ENCODE results near the gene MUC21. TPM values are rescaled to one million over a fixed set of nuclear protein-coding genes. Genes with fewer than 3 reads are reported as not detected.
A peak's percentile ranks its signal among the peaks of the same experiment; 100 is the strongest.

The MUC21 gene
- total RNA-seq, 1 experiment from 2014 or later, result not detected

DNA sequence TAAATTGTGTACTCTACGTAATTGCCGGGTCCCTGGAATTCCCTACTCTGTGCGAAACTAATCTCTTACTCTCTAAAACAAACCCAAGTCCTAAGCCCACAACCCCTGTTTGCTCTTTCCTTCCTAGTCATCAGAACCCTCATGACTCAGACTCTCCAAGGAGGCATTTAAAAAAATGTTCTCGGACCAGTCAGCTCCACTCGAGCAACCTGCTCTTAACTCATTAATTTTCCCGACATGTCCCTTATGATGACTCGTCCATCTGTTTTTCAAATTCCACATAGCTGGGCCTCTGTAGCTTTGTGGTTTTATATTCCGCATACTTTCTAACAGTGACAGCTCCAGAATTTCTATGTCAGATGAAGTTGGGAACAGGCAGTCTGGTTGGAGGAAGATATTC is 24.2 kb downstream of the MUC21 start:
- ATAC-seq, result peak; percentile 83

DNA sequence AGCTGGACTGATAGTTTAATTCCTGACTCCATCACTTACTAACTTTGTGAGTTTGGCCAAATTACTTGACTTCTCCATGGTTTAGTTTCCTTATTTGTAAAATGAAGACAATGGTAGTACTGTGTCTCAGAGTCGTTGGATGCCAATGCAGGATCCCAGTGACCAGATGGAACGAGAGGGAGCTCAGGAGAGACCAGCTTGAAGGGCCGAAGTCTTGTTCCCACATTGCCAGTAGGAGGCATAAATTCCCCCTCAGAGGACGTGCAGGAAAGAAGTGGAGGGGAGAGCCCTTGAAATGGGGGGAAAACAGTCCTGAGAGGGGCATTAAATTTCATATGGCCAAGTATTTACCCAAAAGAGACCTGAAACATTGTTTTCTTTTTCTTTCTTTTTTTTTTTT is 24.6 kb downstream of the MUC21 start:
- Histone ChIP-seq H3K79me2 (ENCODE audit: low read length) (no peaks in the 10 kb centered on the region), H3K9ac (ENCODE audit: low read length) (peak overlapping the region; percentile 7; the same call in 1 of the 2 replicates), H3K9me3 (ENCODE audit: low read length) (no peaks in the 10 kb centered on the region), H3K36me3 (ENCODE audit: low read depth, low read length) (no peaks in the 10 kb centered on the region), H2AFZ (ENCODE audit: low read length) (peak overlapping the region; percentile 8; the same call in 1 of the 2 replicates), H3K4me2 (ENCODE audit: low read length) (peak overlapping the region; percentile 47), H3K4me1 (ENCODE audit: insufficient read depth, low read length) (peaks cover 53% of the 10 kb centered on the region), H4K20me1 (ENCODE audit: low read length) (no peaks in the 10 kb centered on the region), H3K27me3 (ENCODE audit: low read length) (no peaks in the 10 kb centered on the region), H3K4me3 (ENCODE audit: low read length) (no peak overlapping the region), H3F3A (ENCODE audit: low read length, unreplicated experiment) (no peaks in the 10 kb centered on the region), H3K27ac (ENCODE audit: low read length) (peak overlapping the region; percentile 73), H3K9me2 (replicated peaks; ENCODE audit: low read length) (no peaks in the 10 kb centered on the region)
- ChIA-PET CTCF (interaction anchor here (0.6 kb wide), 1 partner anchor 70 kb away, joined by 3 read pairs; no protein-coding TSS in a partner anchor), POLR2A (ENCODE audit: unreplicated experiment) (interaction anchor here (0.7 kb wide), 1 partner anchor 30 kb away, joined by 4 read pairs; no protein-coding TSS in a partner anchor)
- ATAC-seq (no peak), DNase-seq (no peak)
- no peak for TF ChIP-seq EZH2phosphoT487 (IDR thresholded peaks at IDR 0.05; ENCODE audit: borderline replicate concordance, low read length)
- TF ChIP-seq, protein P1, sequence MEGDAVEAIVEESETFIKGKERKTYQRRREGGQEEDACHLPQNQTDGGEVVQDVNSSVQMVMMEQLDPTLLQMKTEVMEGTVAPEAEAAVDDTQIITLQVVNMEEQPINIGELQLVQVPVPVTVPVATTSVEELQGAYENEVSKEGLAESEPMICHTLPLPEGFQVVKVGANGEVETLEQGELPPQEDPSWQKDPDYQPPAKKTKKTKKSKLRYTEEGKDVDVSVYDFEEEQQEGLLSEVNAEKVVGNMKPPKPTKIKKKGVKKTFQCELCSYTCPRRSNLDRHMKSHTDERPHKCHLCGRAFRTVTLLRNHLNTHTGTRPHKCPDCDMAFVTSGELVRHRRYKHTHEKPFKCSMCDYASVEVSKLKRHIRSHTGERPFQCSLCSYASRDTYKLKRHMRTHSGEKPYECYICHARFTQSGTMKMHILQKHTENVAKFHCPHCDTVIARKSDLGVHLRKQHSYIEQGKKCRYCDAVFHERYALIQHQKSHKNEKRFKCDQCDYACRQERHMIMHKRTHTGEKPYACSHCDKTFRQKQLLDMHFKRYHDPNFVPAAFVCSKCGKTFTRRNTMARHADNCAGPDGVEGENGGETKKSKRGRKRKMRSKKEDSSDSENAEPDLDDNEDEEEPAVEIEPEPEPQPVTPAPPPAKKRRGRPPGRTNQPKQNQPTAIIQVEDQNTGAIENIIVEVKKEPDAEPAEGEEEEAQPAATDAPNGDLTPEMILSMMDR (conservative IDR thresholded peaks at IDR 0.05; ENCODE audit: low read depth, low read length), result no peak; the same call in 1 of the 2 replicates
- TF ChIP-seq EZH2 (IDR thresholded peaks at IDR 0.05; ENCODE audit: low read length, unreplicated experiment), result no peak
- no TSS peak for BruUV-seq (replicated peaks)
- intact Hi-C loops (cut with micrococcal nuclease), result no loop called here

More for the DNA sequence above, 24.2 kb downstream of the MUC21 start:
- no peaks in the 10 kb centered on the region for H3K79me2 ChIP-seq (ENCODE audit: low read length)
- no peaks in the 10 kb centered on the region for H3K9me3 ChIP-seq (ENCODE audit: low read length)
- H3K27ac ChIP-seq (ENCODE audit: low read length), result peak overlapping the region; percentile 73
- CTCF ChIA-PET, result interaction anchor here (0.6 to 0.7 kb wide), 2 partner anchors 69 to 93 kb away, joined by 3 read pairs; partner anchors contain the start of gene VARS2
- no TSS peak for BruUV-seq (replicated peaks)
- no peak overlapping the region for H3K9ac ChIP-seq (ENCODE audit: low read length)
- H3F3A ChIP-seq (ENCODE audit: low read length, unreplicated experiment), result no peaks in the 10 kb centered on the region
- POLR2A ChIA-PET (ENCODE audit: unreplicated experiment), result interaction anchor here (0.7 kb wide), 1 partner anchor 31 kb away, joined by 4 read pairs; no protein-coding TSS in a partner anchor
- peak overlapping the region; percentile 47 for H3K4me2 ChIP-seq (ENCODE audit: low read length)
- no peaks in the 10 kb centered on the region for H4K20me1 ChIP-seq (ENCODE audit: low read length)
- intact Hi-C loops (cut with micrococcal nuclease), result no loop called here
- H3K4me1 ChIP-seq (ENCODE audit: insufficient read depth, low read length), result peaks cover 53% of the 10 kb centered on the region
- H3K36me3 ChIP-seq (ENCODE audit: low read depth, low read length), result no peaks in the 10 kb centered on the region
- TF ChIP-seq, protein P1 (conservative IDR thresholded peaks at IDR 0.05; ENCODE audit: low read depth, low read length), result no peak
- no peak for TF ChIP-seq EZH2 (IDR thresholded peaks at IDR 0.05; ENCODE audit: low read length, unreplicated experiment)
- no peak for TF ChIP-seq EZH2phosphoT487 (IDR thresholded peaks at IDR 0.05; ENCODE audit: borderline replicate concordance, low read length)
- peak overlapping the region; percentile 30; the same call in 1 of the 2 replicates for H2AFZ ChIP-seq (ENCODE audit: low read length)
- peak; percentile 97 for DNase-seq
- no peaks in the 10 kb centered on the region for H3K27me3 ChIP-seq (ENCODE audit: low read length)
- no peaks in the 10 kb centered on the region for H3K9me2 ChIP-seq (replicated peaks; ENCODE audit: low read length)
- H3K4me3 ChIP-seq (ENCODE audit: low read length), result no peak overlapping the region

DNA sequence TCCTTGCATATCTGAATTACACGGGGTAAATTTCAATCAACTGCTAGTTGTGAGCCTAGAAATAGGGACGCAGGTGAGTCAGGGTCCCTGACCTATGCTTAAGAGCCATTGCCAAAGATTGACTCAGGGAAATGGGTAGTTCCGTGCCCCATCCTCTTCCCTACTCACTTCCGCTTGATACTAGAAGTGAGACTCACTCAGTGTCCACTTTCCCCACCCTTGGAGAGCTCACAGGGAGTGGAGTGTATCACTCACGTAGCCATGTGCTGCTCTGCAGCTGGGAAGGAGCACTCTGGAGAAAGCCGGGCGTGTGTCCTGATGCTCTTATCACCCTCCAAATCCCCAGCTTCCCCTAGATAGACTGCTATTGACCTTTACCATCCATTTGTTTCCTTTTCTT is 26.2 kb downstream of the MUC21 start:
- no peaks in the 10 kb centered on the region for H3K36me3 ChIP-seq (ENCODE audit: low read depth, low read length)
- H3K27ac ChIP-seq (ENCODE audit: low read length), result peak overlapping the region; percentile 91
- CTCF ChIA-PET, result no interaction called here
- ATAC-seq, result peak; percentile 77
- H3K27me3 ChIP-seq (ENCODE audit: low read length), result no peaks in the 10 kb centered on the region
- H3K9me3 ChIP-seq (ENCODE audit: low read length), result no peaks in the 10 kb centered on the region
- H3K9me2 ChIP-seq (replicated peaks; ENCODE audit: low read length), result no peaks in the 10 kb centered on the region
- POLR2A ChIA-PET (ENCODE audit: unreplicated experiment), result no interaction called here
- intact Hi-C loops (cut with micrococcal nuclease), result no loop called here
- peak overlapping the region; percentile 54 for H3K4me2 ChIP-seq (ENCODE audit: low read length)
- H4K20me1 ChIP-seq (ENCODE audit: low read length), result no peaks in the 10 kb centered on the region
- TF ChIP-seq, protein P1 (conservative IDR thresholded peaks at IDR 0.05; ENCODE audit: low read depth, low read length), result no peak
- TF ChIP-seq EZH2phosphoT487 (IDR thresholded peaks at IDR 0.05; ENCODE audit: borderline replicate concordance, low read length), result no peak
- TF ChIP-seq EZH2 (IDR thresholded peaks at IDR 0.05; ENCODE audit: low read length, unreplicated experiment), result no peak
- H2AFZ ChIP-seq (ENCODE audit: low read length), result 0 out of 2 replicates have a peak overlapping the region, but pooled peaks have one; percentile 12
- DNase-seq, result peak; percentile 87
- H3K79me2 ChIP-seq (ENCODE audit: low read length), result no peaks in the 10 kb centered on the region
- no peak overlapping the region for H3K4me3 ChIP-seq (ENCODE audit: low read length)
- H3K9ac ChIP-seq (ENCODE audit: low read length), result peak overlapping the region; percentile 71
- no peaks in the 10 kb centered on the region for H3F3A ChIP-seq (ENCODE audit: low read length, unreplicated experiment)
- H3K4me1 ChIP-seq (ENCODE audit: insufficient read depth, low read length), result peaks cover 42% of the 10 kb centered on the region
- BruUV-seq (replicated peaks), result no TSS peak

Data from PC-3 (cell line).